MCF 10A (cell line): ENCODE data around the gene ALDH1A1. TPM values are rescaled to one million over a fixed set of nuclear protein-coding genes. Genes with fewer than 3 reads are reported as not detected.

ENCODE experiments used
- BruUV-seq: library from RNA; stranded (reverse); fragments of 400-500 nt; replicated peaks from 2 replicates; lab custom pipeline; 2021; lab: Mats Ljungman, UMichigan
- CTCF ChIA-PET: fragments of 300-600 bp; sonication (Branson Sonifier 250); formaldehyde crosslinking; extraction: SDS; loops from one replicate; lab custom pipeline; 2021; ENCODE audit warnings: antibody characterized with exemption, inconsistent platforms; lab: Yijun Ruan, JAX
- POLR2A ChIA-PET: fragments of 300-600, 350-650 bp; sonication (Branson Sonifier 250); formaldehyde crosslinking; extraction: SDS; loops from one replicate; lab custom pipeline; 2020; ENCODE audit warnings: antibody characterized with exemption, inconsistent platforms; lab: Yijun Ruan, JAX
- DNase-seq: peaks from one replicate; pipeline ENCODE4 v3.0.0-alpha.2; 2018; ENCODE audit not compliant: unreplicated experiment
- H3K27ac Mint-ChIP-seq: one replicate; pipeline ENCODE4 v1.8.0; 2022; ENCODE audit warnings: mild to moderate bottlenecking, low read depth, mixed read lengths; ENCODE audit not compliant: unreplicated experiment
- H3K27me3 Mint-ChIP-seq: one replicate; pipeline ENCODE4 v1.8.0; 2022; ENCODE audit warnings: mixed read lengths; ENCODE audit not compliant: insufficient read depth, unreplicated experiment
- H3K36me3 Mint-ChIP-seq: one replicate; pipeline ENCODE4 v1.8.0; 2022; ENCODE audit warnings: mild to moderate bottlenecking, moderate library complexity, mixed read lengths; ENCODE audit not compliant: insufficient read depth, unreplicated experiment
- H3K4me1 Mint-ChIP-seq: one replicate; pipeline ENCODE4 v1.8.0; 2022; ENCODE audit warnings: mixed read lengths; ENCODE audit not compliant: insufficient read depth, unreplicated experiment
- H3K4me3 Mint-ChIP-seq: one replicate; pipeline ENCODE4 v1.8.0; 2022; ENCODE audit warnings: mild to moderate bottlenecking, moderate library complexity, mixed read lengths; ENCODE audit not compliant: unreplicated experiment
- H3K9me3 Mint-ChIP-seq: one replicate; pipeline ENCODE4 v1.8.0; 2022; ENCODE audit warnings: mixed read lengths; ENCODE audit not compliant: unreplicated experiment
- CTCF ChIP-seq: fragments of 200-600 bp; IDR thresholded peaks from one replicate; pipeline ENCODE4 v1.8.0; 2022; ENCODE audit warnings: antibody characterized with exemption, mild to moderate bottlenecking; ENCODE audit not compliant: unreplicated experiment
- intact Hi-C: fragments of 100-400 bp; cut with micrococcal nuclease; formaldehyde crosslinking; loops from 2 replicates; pipeline ENCODE4 v1.14.1; 2022
- total RNA-seq: library from RNA; stranded (reverse); gene quantifications from 2 replicates; pipeline ENCODE4 v1.2.3, GENCODE V29; 2022

ALDH1A1 gene
- total RNA-seq, 1 experiment from 2014 or later, result not detected

GRCh38 chr9:72857624-72857996 lies 95.2 kb downstream of the ALDH1A1 start:
- no peaks in the 10 kb centered on the region for H3K36me3 Mint-ChIP-seq
- H3K4me1 Mint-ChIP-seq, result no peaks in the 10 kb centered on the region
- CTCF ChIA-PET, result interaction anchor here (0.6 to 3.3 kb wide), 55 partner anchors 10 to 1802 kb away, joined by 3 to 58 read pairs (median 4); no protein-coding TSS in a partner anchor
- no TSS peak for BruUV-seq
- H3K27me3 Mint-ChIP-seq, result peaks cover 14% of the 10 kb centered on the region
- no peak for DNase-seq
- intact Hi-C loops, result loop anchor here (5.0 kb wide), 3 partner anchors 165 to 325 kb away; no protein-coding TSS in a partner anchor
- no peaks in the 10 kb centered on the region for H3K9me3 Mint-ChIP-seq
- no peak overlapping the region for H3K27ac Mint-ChIP-seq
- H3K4me3 Mint-ChIP-seq, result no peak overlapping the region
- POLR2A ChIA-PET, result interaction anchor here (0.6 to 1.0 kb wide), 3 partner anchors 166 to 828 kb away, joined by 3 read pairs; no protein-coding TSS in a partner anchor
- no peak for TF ChIP-seq CTCF

- peak; percentile 41 for TF ChIP-seq CTCF
- H3K27me3 Mint-ChIP-seq, result peaks cover 9% of the 10 kb centered on the region
- H3K27ac Mint-ChIP-seq, result no peak overlapping the region
- peak; percentile 64 for DNase-seq
- H3K36me3 Mint-ChIP-seq, result no peaks in the 10 kb centered on the region
- BruUV-seq, result no TSS peak
- intact Hi-C loops, result loop anchor here (5.0 kb wide), 3 partner anchors 165 to 325 kb away; no protein-coding TSS in a partner anchor
- no peaks in the 10 kb centered on the region for H3K9me3 Mint-ChIP-seq
- ChIA-PET CTCF (interaction anchor here (0.6 to 3.3 kb wide), 60 partner anchors 10 to 1431 kb away, joined by 3 to 58 read pairs (median 4); no protein-coding TSS in a partner anchor), POLR2A (interaction anchor here (0.6 to 1.0 kb wide), 2 partner anchors 166 to 828 kb away, joined by 3 read pairs; no protein-coding TSS in a partner anchor)
- no peak overlapping the region for H3K4me3 Mint-ChIP-seq
- H3K4me1 Mint-ChIP-seq, result no peaks in the 10 kb centered on the region
Measured at GRCh38 chr9:72856972-72857623, 95.8 kb downstream of the ALDH1A1 start.

GRCh38 chr9:72855890-72856523 lies 96.8 kb downstream of the ALDH1A1 start:
- POLR2A ChIA-PET, result no interaction called here
- BruUV-seq, result no TSS peak

More at GRCh38 chr9:72855890-72856523, 96.8 kb downstream of the ALDH1A1 start:
- DNase-seq, result no peak
- Mint-ChIP-seq H3K4me3 (no peak overlapping the region), H3K9me3 (no peaks in the 10 kb centered on the region), H3K36me3 (no peaks in the 10 kb centered on the region), H3K4me1 (no peaks in the 10 kb centered on the region), H3K27me3 (no peaks in the 10 kb centered on the region), H3K27ac (no peak overlapping the region)
- intact Hi-C loops, result loop anchor here (5.0 kb wide), 3 partner anchors 166 to 326 kb away; no protein-coding TSS in a partner anchor
- CTCF ChIA-PET, result interaction anchor here (0.6 to 3.3 kb wide), 28 partner anchors 10 to 1345 kb away, joined by 3 to 58 read pairs (median 4); no protein-coding TSS in a partner anchor
- no peak for TF ChIP-seq CTCF
